GM23248 (cell line): ENCODE results near the gene CLDN20.

Experiments
- EZH2 ChIP-seq: fragments of 200-600 bp; sonication (generic); IDR thresholded peaks from 2 replicates; pipeline ENCODE4 v1.6.1; 2018; ENCODE audit warnings: antibody characterized with exemption, mild to moderate bottlenecking; ENCODE audit not compliant: insufficient read depth, poor library complexity, severe bottlenecking
- EZH2phosphoT487 ChIP-seq: fragments of 200-600 bp; sonication (generic); IDR thresholded peaks from 2 replicates; pipeline ENCODE4 v1.6.1; 2018; ENCODE audit warnings: antibody characterized with exemption, moderate library complexity, mild to moderate bottlenecking, low read depth; ENCODE audit not compliant: insufficient read depth

DNA sequence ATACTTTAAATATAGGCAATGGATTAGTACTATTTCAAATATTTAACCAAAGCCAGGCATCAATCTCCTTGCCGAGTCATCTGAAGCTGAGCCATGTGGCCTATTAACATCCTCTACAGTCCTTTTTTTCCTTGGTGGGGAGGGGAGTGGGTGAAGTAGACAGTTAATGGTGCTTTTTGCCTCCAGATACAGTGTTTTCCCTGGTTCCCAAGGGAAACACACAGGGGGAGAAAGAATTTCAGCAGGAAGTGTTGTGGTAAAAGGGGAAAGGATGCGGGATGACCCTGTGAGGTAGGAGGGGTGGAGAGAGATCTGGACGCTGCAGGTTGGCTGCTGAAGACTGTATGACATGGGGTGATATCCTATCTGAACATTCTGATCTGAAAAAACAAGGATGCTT lies 9.6 kb downstream of the CLDN20 start:
- TF ChIP-seq EZH2 (no peak), EZH2phosphoT487 (no peak)
